ENCODE measurements around the gene TRMT10C.
"Not testable (repeated sequence)": the region's sequence is repeated elsewhere in the genome, so short reads cannot be mapped to it uniquely, and the experiment has no call there.

Gene TRMT10C

DNA sequence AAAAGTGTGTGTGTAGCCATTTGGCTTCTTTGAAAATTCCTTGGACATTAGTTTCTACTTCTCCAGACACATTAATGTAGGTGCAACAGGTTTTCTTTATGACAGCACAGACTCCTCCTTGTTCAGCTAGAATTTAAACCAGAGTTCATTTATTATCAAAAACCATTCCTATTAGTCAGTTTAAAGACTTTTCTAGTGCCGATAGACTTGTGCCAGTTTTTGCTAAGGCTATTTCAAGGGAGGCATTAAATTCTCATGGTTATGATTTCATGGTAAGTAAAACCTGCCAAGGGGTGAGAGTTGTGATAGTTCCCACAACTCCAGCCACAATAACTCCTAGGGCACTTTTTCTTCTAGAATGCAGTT is 28.1 kb upstream of the TRMT10C start:
- no peak for DNase-seq (ENCODE audit: low spot score)
- peak overlapping the region; percentile 39 for H3K27ac ChIP-seq (ENCODE audit: poor library complexity, severe bottlenecking)
- no peaks in the 10 kb centered on the region for H3K27me3 ChIP-seq (ENCODE audit: insufficient read depth, poor library complexity, severe bottlenecking)
- H3K36me3 ChIP-seq (ENCODE audit: low read depth): no peaks in the 10 kb centered on the region
- H3K4me3 ChIP-seq (ENCODE audit: severe bottlenecking): no peak overlapping the region
- ATAC-seq (ENCODE audit: low read depth): no peak; the same call in 2 of the 3 replicates
- TF ChIP-seq, protein P1, sequence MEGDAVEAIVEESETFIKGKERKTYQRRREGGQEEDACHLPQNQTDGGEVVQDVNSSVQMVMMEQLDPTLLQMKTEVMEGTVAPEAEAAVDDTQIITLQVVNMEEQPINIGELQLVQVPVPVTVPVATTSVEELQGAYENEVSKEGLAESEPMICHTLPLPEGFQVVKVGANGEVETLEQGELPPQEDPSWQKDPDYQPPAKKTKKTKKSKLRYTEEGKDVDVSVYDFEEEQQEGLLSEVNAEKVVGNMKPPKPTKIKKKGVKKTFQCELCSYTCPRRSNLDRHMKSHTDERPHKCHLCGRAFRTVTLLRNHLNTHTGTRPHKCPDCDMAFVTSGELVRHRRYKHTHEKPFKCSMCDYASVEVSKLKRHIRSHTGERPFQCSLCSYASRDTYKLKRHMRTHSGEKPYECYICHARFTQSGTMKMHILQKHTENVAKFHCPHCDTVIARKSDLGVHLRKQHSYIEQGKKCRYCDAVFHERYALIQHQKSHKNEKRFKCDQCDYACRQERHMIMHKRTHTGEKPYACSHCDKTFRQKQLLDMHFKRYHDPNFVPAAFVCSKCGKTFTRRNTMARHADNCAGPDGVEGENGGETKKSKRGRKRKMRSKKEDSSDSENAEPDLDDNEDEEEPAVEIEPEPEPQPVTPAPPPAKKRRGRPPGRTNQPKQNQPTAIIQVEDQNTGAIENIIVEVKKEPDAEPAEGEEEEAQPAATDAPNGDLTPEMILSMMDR (IDR thresholded peaks at IDR 0.05; ENCODE audit: poor library complexity, severe bottlenecking): no peak
- no peaks in the 10 kb centered on the region for H3K9me3 ChIP-seq (ENCODE audit: severe bottlenecking)
- H3K4me1 ChIP-seq (ENCODE audit: insufficient read depth, poor library complexity, severe bottlenecking): peaks cover 27% of the 10 kb centered on the region

DNA sequence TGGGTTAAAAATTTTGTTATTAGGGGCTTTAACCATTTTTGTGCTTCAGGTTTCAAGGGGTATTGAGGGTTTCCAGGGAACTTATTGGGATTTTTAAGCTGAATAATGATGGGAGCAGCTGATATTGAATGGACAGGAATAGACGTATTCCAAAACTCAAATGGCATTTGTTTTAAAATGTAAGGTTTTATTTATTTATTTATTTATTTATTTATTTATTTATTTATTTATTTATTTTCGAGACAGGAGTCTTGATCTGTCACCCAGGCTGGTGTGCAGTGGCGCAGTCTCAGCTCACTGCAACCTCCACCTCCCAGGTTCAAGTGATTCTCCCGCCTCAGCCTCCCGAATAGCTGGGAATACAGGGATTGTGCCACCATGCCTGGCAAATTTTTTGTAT is 26.4 kb upstream of the TRMT10C start:
- ATAC-seq (ENCODE audit: low read depth) (no peak), DNase-seq (ENCODE audit: low spot score) (no peak)
- H3K4me3 ChIP-seq (ENCODE audit: severe bottlenecking): no peak overlapping the region
- H3K9me3 ChIP-seq (ENCODE audit: severe bottlenecking): no peaks in the 10 kb centered on the region
- no peak overlapping the region for H3K27ac ChIP-seq (ENCODE audit: poor library complexity, severe bottlenecking)
- H3K4me1 ChIP-seq (ENCODE audit: insufficient read depth, poor library complexity, severe bottlenecking): peaks cover 27% of the 10 kb centered on the region
- H3K27me3 ChIP-seq (ENCODE audit: insufficient read depth, poor library complexity, severe bottlenecking): no peaks in the 10 kb centered on the region
- no peaks in the 10 kb centered on the region for H3K36me3 ChIP-seq (ENCODE audit: low read depth)
- TF ChIP-seq, protein P1 (IDR thresholded peaks at IDR 0.05; ENCODE audit: poor library complexity, severe bottlenecking): no peak

DNA sequence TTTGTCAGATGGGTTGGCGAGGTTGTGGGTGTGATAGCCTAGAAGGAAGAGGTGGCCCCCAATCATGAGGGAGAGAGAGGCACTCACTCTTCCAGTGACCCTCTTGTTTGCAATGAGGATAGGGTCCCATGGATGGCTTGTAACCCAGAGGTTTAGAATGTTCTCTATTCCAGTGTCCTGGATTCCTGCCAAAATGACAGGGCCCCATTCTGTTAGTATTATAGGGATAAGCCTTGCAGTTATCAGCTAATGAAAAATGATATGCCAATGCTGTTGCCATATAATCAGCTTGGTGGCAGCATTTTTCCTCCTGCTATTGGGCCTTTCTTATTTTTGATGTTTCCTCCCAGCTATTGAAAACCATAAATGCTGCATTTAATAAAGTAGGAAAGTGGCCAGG is 25.4 kb upstream of the TRMT10C start:
- H3K27me3 ChIP-seq (ENCODE audit: insufficient read depth, poor library complexity, severe bottlenecking): no peaks in the 10 kb centered on the region
- H3K27ac ChIP-seq (ENCODE audit: poor library complexity, severe bottlenecking): no peak overlapping the region
- ATAC-seq (ENCODE audit: low read depth) (no peak), DNase-seq (ENCODE audit: low spot score) (no peak)
- peaks cover 25% of the 10 kb centered on the region for H3K4me1 ChIP-seq (ENCODE audit: insufficient read depth, poor library complexity, severe bottlenecking)
- H3K9me3 ChIP-seq (ENCODE audit: severe bottlenecking): no peaks in the 10 kb centered on the region
- no peak overlapping the region for H3K4me3 ChIP-seq (ENCODE audit: severe bottlenecking)
- TF ChIP-seq, protein P1 (IDR thresholded peaks at IDR 0.05; ENCODE audit: poor library complexity, severe bottlenecking): no peak
- no peaks in the 10 kb centered on the region for H3K36me3 ChIP-seq (ENCODE audit: low read depth)

DNA sequence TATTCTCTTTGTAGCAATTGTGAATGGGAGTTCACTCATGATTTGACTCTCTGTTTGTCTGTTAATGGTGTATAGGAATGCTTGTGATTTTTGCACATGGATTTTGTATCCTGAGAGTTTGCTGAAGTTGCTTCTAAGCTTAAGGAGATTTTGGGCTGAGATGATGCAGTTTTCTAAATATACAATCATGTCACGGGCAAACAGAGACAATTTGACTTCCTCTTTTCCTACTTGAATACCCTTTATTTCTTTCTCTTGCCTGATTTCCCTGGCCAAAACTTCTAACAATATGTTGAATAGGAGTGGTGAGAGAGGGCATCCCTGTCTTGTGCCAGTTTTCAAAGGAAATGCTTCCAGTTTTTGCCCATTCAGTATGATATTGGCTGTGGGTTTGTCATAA is 24.7 kb upstream of the TRMT10C start:
- not testable (repeated sequence) for DNase-seq (ENCODE audit: low spot score); H3K4me3 ChIP-seq (ENCODE audit: severe bottlenecking); ATAC-seq (ENCODE audit: low read depth); H3K27me3 ChIP-seq (ENCODE audit: insufficient read depth, poor library complexity, severe bottlenecking); H3K9me3 ChIP-seq (ENCODE audit: severe bottlenecking); H3K36me3 ChIP-seq (ENCODE audit: low read depth); H3K27ac ChIP-seq (ENCODE audit: poor library complexity, severe bottlenecking)
- peaks cover 19% of the 10 kb centered on the region for H3K4me1 ChIP-seq (ENCODE audit: insufficient read depth, poor library complexity, severe bottlenecking)

DNA sequence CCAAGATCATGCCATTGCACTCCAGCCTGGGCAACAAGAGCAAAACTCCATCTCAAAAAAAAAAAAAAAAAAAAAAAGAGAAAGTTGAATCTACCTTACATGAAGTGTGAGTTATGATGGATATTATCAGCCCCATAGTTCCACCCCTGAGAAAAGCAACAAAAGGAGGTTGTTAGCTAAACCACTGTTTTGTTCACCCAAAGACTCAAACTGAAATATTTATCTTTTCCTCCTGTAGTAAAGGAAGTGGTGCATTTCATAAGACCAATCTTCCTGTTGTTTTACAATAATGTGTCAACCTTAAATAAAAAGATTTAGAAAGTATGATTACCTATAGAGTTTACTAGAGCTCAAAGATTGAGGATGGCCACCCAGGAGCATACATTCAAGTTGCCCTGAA is 18.7 kb upstream of the TRMT10C start:
- H3K4me3 ChIP-seq (ENCODE audit: severe bottlenecking): no peak overlapping the region
- no peak overlapping the region for H3K27ac ChIP-seq (ENCODE audit: poor library complexity, severe bottlenecking)
- no peaks in the 10 kb centered on the region for H3K9me3 ChIP-seq (ENCODE audit: severe bottlenecking)
- TF ChIP-seq, protein P1 (IDR thresholded peaks at IDR 0.05; ENCODE audit: poor library complexity, severe bottlenecking): no peak
- no peaks in the 10 kb centered on the region for H3K27me3 ChIP-seq (ENCODE audit: insufficient read depth, poor library complexity, severe bottlenecking)
- H3K4me1 ChIP-seq (ENCODE audit: insufficient read depth, poor library complexity, severe bottlenecking): no peaks in the 10 kb centered on the region
- no peak for DNase-seq (ENCODE audit: low spot score)
- no peaks in the 10 kb centered on the region for H3K36me3 ChIP-seq (ENCODE audit: low read depth)
- ATAC-seq (ENCODE audit: low read depth): no peak
